NCI-H1048 (cell line): ENCODE results near the gene CNOT6L.

ENCODE experiments used
- DNase-seq: peaks from one replicate; lab custom pipeline; 2025; lab: John Stamatoyannopoulos, UW

CNOT6L gene

GRCh38 chr4:77820649-77821561, 1.7 kb upstream of the CNOT6L start:
- no peak for DNase-seq

GRCh38 chr4:77819843-77820648, 878 bp upstream of the CNOT6L start:
- peak; percentile 49 for DNase-seq

- DNase-seq, result no peak
These were observed 255 bp upstream of the CNOT6L start for GRCh38 chr4:77819404-77819842.

GRCh38 chr4:77818073-77818601, 1.0 kb downstream of the CNOT6L start:
- DNase-seq, result peak; percentile 73

- DNase-seq, result no peak
These were observed 1.7 kb downstream of the CNOT6L start for GRCh38 chr4:77817304-77818072.

- no peak for DNase-seq
These were observed 2.6 kb downstream of the CNOT6L start for GRCh38 chr4:77816546-77816945.

GRCh38 chr4:77815636-77816035, 3.5 kb downstream of the CNOT6L start:
- DNase-seq, result no peak

- no peak for DNase-seq
These were observed 13.3 kb downstream of the CNOT6L start for GRCh38 chr4:77805840-77806239.

- no peak for DNase-seq
These were observed 14.7 kb downstream of the CNOT6L start for GRCh38 chr4:77804471-77804870.

GRCh38 chr4:77802402-77802801, 16.8 kb downstream of the CNOT6L start:
- no peak for DNase-seq

- DNase-seq, result no peak
These were observed 17.9 kb downstream of the CNOT6L start for GRCh38 chr4:77801260-77801608.

- no peak for DNase-seq
These were observed 18.5 kb downstream of the CNOT6L start for GRCh38 chr4:77800483-77801259.

- no peak for DNase-seq
These were observed 19.1 kb downstream of the CNOT6L start for GRCh38 chr4:77800077-77800476.

- no peak for DNase-seq
These were observed 20.8 kb downstream of the CNOT6L start for GRCh38 chr4:77798385-77798784.

- no peak for DNase-seq
These were observed 21.9 kb downstream of the CNOT6L start for GRCh38 chr4:77797239-77797638.

- no peak for DNase-seq
These were observed 23.8 kb downstream of the CNOT6L start for GRCh38 chr4:77795326-77795725.

- DNase-seq, result no peak
These were observed 29.0 kb downstream of the CNOT6L start for GRCh38 chr4:77790146-77790545.

GRCh38 chr4:77788990-77789389, 30.2 kb downstream of the CNOT6L start:
- DNase-seq, result no peak

- DNase-seq, result no peak
These were observed 31.2 kb downstream of the CNOT6L start for GRCh38 chr4:77787969-77788368.

GRCh38 chr4:77785669-77786068, 33.5 kb downstream of the CNOT6L start:
- DNase-seq, result no peak

- DNase-seq, result no peak
These were observed 35.3 kb downstream of the CNOT6L start for GRCh38 chr4:77783895-77784294.
